WTC11 (cell line): ENCODE results near the gene CXCL17.
"Not testable (repeated sequence)": the region's sequence is repeated elsewhere in the genome, so short reads cannot be mapped to it uniquely, and the experiment has no call there.

Source experiments
- ATF2 ChIP-seq: sonication (generic); formaldehyde crosslinking; IDR thresholded peaks from 2 replicates; pipeline ENCODE4 v1.8.1; 2022; ENCODE audit warnings: low read depth, missing genetic modification reagents, borderline replicate concordance
- CTCF ChIP-seq: fragments of 200-600 bp; IDR thresholded peaks from 2 replicates; pipeline ENCODE4 v1.8.0; 2022; ENCODE audit warnings: antibody characterized with exemption
- FOXP1 ChIP-seq: sonication (generic); formaldehyde crosslinking; IDR thresholded peaks from 2 replicates; pipeline ENCODE4 v1.8.0; 2022; ENCODE audit warnings: missing genetic modification reagents, mild to moderate bottlenecking, moderate library complexity, borderline replicate concordance
- JUN ChIP-seq: sonication (generic); formaldehyde crosslinking; IDR thresholded peaks from 2 replicates; pipeline ENCODE4 v1.8.0; 2023; ENCODE audit warnings: mild to moderate bottlenecking, missing genetic modification reagents
- MAX ChIP-seq: sonication (generic); formaldehyde crosslinking; IDR thresholded peaks from 2 replicates; pipeline ENCODE4 v1.8.0; 2022; ENCODE audit warnings: mild to moderate bottlenecking, missing genetic modification reagents
- NR3C1 ChIP-seq: sonication (generic); formaldehyde crosslinking; conservative IDR thresholded peaks from 2 replicates; pipeline ENCODE4 v1.8.1; 2023; ENCODE audit warnings: low read depth, mild to moderate bottlenecking, missing genetic modification reagents
- PRDM15 ChIP-seq: sonication (generic); formaldehyde crosslinking; IDR thresholded peaks from 2 replicates; pipeline ENCODE4 v1.8.0; 2022; ENCODE audit warnings: missing genetic modification reagents
- TEAD4 ChIP-seq: sonication (generic); formaldehyde crosslinking; IDR thresholded peaks from 2 replicates; pipeline ENCODE4 v1.8.0; 2022; ENCODE audit warnings: mild to moderate bottlenecking, missing genetic modification reagents
- USF2 ChIP-seq: sonication (generic); formaldehyde crosslinking; IDR thresholded peaks from 2 replicates; pipeline ENCODE4 v1.8.1; 2023; ENCODE audit warnings: mild to moderate bottlenecking, missing genetic modification reagents, moderate library complexity
- ZSCAN18 ChIP-seq: fragments of 250-450 bp; sonication (Bioruptor Pico); IDR thresholded peaks from 2 replicates; pipeline ENCODE4 v2.1.2; 2022; ENCODE audit warnings: mild to moderate bottlenecking, moderate library complexity

- TF ChIP-seq CTCF; MAX (CRISPR knock-in tag); JUN; TEAD4 (CRISPR knock-in tag); ZSCAN18 (CRISPR knock-in tag); ATF2 (CRISPR knock-in tag); PRDM15 (CRISPR knock-in tag); FOXP1 (CRISPR knock-in tag); USF2 (CRISPR knock-in tag); NR3C1 (CRISPR knock-in tag): not testable (repeated sequence)
These were observed 18.5 kb upstream of the CXCL17 start for GRCh38 chr19:42461231-42461630.
